ENCODE data around the gene TSPAN32.
"Not testable (repeated sequence)": the region's sequence is repeated elsewhere in the genome, so short reads cannot be mapped to it uniquely, and the experiment has no call there.

Gene TSPAN32

DNA sequence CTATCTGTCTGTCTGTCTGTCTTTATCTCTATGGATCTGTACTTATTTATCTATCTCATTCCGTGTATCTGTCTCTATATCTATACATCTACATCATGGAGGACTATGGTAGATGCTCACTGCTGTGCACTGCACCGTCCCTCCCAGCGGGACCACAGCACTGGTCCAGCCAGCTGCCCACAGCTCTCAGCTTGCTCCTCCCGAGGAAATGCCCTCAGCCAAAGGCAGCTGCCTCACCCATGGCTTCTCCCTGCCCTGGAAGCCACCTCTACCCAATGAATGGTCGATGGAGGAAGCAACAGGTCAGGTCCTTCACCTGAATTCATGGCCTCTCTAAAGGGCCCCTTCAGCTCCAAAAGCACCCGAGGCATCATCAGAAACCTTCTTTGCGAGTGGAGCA is 60.6 kb downstream of the TSPAN32 start:
- Histone ChIP-seq H3K27me3 (ENCODE audit: insufficient read depth, low read depth) (peaks cover 96% of the 10 kb centered on the region), H3K79me2 (ENCODE audit: insufficient read depth, low read depth) (no peaks in the 10 kb centered on the region), H3K27ac (no peak overlapping the region), H4K20me1 (ENCODE audit: insufficient read depth) (no peaks in the 10 kb centered on the region), H3K4me2 (no peak overlapping the region), H3K4me3 (IDR thresholded peaks at IDR 0.05; ENCODE audit: insufficient read depth, low read depth, low read length) (no peak overlapping the region), H2AFZ (ENCODE audit: low read depth) (no peak overlapping the region), H3K9ac (no peak overlapping the region), H3K36me3 (ENCODE audit: insufficient read depth) (no peaks in the 10 kb centered on the region), H3K4me1 (ENCODE audit: low read depth, poor library complexity, severe bottlenecking) (no peaks in the 10 kb centered on the region)
- no peak for TF ChIP-seq CTCF (conservative IDR thresholded peaks at IDR 0.05; ENCODE audit: low read depth, low read length)

DNA sequence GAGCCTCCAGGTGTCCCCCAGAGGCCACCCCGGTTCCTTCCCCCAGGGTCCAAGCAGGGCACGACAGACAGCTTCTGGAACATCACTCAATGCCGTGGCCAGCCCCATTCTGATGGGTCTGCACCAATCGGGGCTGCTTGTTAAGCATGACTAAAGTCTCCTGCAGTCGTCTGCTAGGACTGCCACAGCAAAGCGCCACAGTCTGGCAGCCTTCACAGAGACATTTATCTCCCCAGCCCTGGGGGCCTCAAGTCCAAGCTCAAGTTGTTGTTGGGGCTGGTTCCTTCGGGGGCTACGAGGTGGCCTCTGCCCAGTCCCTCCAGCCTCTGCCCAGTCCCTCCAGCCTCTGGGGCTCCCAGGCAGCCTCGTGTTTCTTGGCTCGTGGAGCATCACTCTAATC is 61.3 kb downstream of the TSPAN32 start:
- no peaks in the 10 kb centered on the region for H3K36me3 ChIP-seq (ENCODE audit: insufficient read depth)
- no peak for TF ChIP-seq CTCF (conservative IDR thresholded peaks at IDR 0.05; ENCODE audit: low read depth, low read length)
- H3K27ac ChIP-seq, result no peak overlapping the region
- H3K4me3 ChIP-seq (IDR thresholded peaks at IDR 0.05; ENCODE audit: insufficient read depth, low read depth, low read length), result no peak overlapping the region
- H2AFZ ChIP-seq (ENCODE audit: low read depth), result no peak overlapping the region
- no peaks in the 10 kb centered on the region for H3K79me2 ChIP-seq (ENCODE audit: insufficient read depth, low read depth)
- H3K4me2 ChIP-seq, result no peak overlapping the region
- H3K4me1 ChIP-seq (ENCODE audit: low read depth, poor library complexity, severe bottlenecking), result no peaks in the 10 kb centered on the region
- H4K20me1 ChIP-seq (ENCODE audit: insufficient read depth), result no peaks in the 10 kb centered on the region
- peaks cover 95% of the 10 kb centered on the region for H3K27me3 ChIP-seq (ENCODE audit: insufficient read depth, low read depth)
- no peak overlapping the region for H3K9ac ChIP-seq

DNA sequence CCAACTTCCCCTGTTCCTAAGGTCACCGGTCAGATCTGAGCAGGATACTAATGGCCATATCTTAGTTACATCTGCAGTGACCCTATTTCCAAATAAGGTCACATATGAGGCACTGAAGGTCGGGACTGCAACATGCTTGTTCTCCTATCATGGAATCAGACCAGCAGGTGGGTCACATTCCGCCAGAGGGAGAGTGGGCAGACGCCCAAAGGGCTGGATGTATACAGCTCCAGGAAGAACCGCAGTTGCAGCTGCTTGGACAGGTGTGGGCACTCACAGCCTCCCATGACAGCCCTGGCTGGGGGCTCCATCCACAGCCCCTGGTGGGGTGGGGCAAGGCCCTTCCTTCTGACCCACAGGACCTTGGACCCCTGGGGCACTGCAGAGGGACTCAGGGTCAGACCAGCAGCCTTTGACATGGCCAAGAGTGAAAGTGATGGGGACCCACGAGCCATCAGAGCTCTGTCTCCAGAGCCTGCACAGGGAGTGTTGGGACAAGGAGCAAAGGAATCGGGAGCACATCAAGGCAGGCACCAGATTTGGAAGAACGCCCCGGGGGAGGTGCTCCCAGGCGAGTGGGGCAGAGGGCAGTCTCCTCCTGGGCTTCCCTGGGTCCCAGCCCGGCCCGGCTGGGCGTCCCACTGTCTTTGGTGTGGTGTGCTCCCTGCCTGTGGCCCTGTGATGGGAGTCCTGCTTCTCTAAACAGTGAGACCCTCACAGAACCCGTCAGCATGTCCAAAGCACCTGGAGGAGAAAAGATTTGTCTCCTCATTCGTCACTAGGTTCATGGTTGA is 62.0 kb downstream of the TSPAN32 start:
- H3K27ac ChIP-seq, result no peak overlapping the region
- no peak overlapping the region for H3K4me2 ChIP-seq

GRCh38 chr11:2364386-2364785 is 62.6 kb downstream of the TSPAN32 start:
- not testable (repeated sequence) for H3K4me3 ChIP-seq (IDR thresholded peaks at IDR 0.05; ENCODE audit: insufficient read depth, low read depth, low read length); H4K20me1 ChIP-seq (ENCODE audit: insufficient read depth); H3K4me1 ChIP-seq (ENCODE audit: low read depth, poor library complexity, severe bottlenecking); H3K9ac ChIP-seq; H3K4me2 ChIP-seq; H3K36me3 ChIP-seq (ENCODE audit: insufficient read depth); H3K27ac ChIP-seq; H2AFZ ChIP-seq (ENCODE audit: low read depth); H3K79me2 ChIP-seq (ENCODE audit: insufficient read depth, low read depth)
- peaks cover 86% of the 10 kb centered on the region for H3K27me3 ChIP-seq (ENCODE audit: insufficient read depth, low read depth)

More for the DNA sequence above, 62.0 kb downstream of the TSPAN32 start:
- no peak for TF ChIP-seq CTCF (conservative IDR thresholded peaks at IDR 0.05; ENCODE audit: low read depth, low read length)
- no peaks in the 10 kb centered on the region for H4K20me1 ChIP-seq (ENCODE audit: insufficient read depth)
- H3K9ac ChIP-seq, result no peak overlapping the region
- H3K27me3 ChIP-seq (ENCODE audit: insufficient read depth, low read depth), result peaks cover 92% of the 10 kb centered on the region
- no peaks in the 10 kb centered on the region for H3K79me2 ChIP-seq (ENCODE audit: insufficient read depth, low read depth)
- no peaks in the 10 kb centered on the region for H3K36me3 ChIP-seq (ENCODE audit: insufficient read depth)
- no peak overlapping the region for H2AFZ ChIP-seq (ENCODE audit: low read depth)
- H3K4me3 ChIP-seq (IDR thresholded peaks at IDR 0.05; ENCODE audit: insufficient read depth, low read depth, low read length), result no peak overlapping the region
- no peaks in the 10 kb centered on the region for H3K4me1 ChIP-seq (ENCODE audit: low read depth, poor library complexity, severe bottlenecking)

DNA sequence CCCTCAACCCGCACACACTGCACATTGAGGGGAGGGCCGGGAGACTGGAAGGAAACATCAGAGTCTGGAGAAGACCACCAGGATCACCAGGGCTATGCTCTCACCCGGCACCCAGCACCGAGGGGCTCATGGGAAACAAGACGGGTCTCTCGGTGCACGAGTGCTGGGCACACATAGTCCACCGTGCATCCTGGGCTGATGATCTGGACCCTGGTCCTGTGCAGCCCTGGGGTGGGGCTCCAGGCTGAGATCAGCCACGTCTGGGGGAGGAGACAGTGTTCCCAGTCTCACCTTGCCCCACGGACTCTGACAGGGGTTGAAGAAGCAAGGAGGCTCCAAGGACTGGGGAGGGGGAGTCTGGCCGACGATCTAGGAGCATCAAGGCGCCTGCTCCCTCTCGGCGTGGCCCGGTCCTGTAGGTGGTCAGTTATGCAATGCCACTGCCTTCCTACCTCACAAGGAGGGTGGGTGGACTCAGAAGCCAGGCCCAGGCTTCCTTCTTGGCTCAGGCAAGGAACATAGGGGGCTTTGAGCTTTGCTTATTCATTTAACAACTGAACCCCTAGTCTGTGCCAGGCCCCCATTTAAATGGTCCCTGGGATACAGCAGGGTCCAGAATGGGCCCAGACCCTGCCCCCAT is 63.9 kb downstream of the TSPAN32 start:
- H3K27ac ChIP-seq, result no peak overlapping the region
- H3K4me2 ChIP-seq, result no peak overlapping the region
- H3K4me1 ChIP-seq (ENCODE audit: low read depth, poor library complexity, severe bottlenecking), result no peaks in the 10 kb centered on the region
- no peak for TF ChIP-seq CTCF (conservative IDR thresholded peaks at IDR 0.05; ENCODE audit: low read depth, low read length)
- no peaks in the 10 kb centered on the region for H3K36me3 ChIP-seq (ENCODE audit: insufficient read depth)
- H3K4me3 ChIP-seq (IDR thresholded peaks at IDR 0.05; ENCODE audit: insufficient read depth, low read depth, low read length), result no peak overlapping the region
- peaks cover 86% of the 10 kb centered on the region for H3K27me3 ChIP-seq (ENCODE audit: insufficient read depth, low read depth)
- no peak overlapping the region for H3K9ac ChIP-seq
- no peaks in the 10 kb centered on the region for H4K20me1 ChIP-seq (ENCODE audit: insufficient read depth)
- H3K79me2 ChIP-seq (ENCODE audit: insufficient read depth, low read depth), result no peaks in the 10 kb centered on the region
- no peak overlapping the region for H2AFZ ChIP-seq (ENCODE audit: low read depth)

All from KMS-11 (cell line).